ENCODE measurements around the gene LMTK2. TPM values are rescaled to one million over a fixed set of nuclear protein-coding genes. Genes with fewer than 3 reads are reported as not detected.

Gene LMTK2
- total and polyA plus RNA-seq, 3 donors from 2014 or later: 16.1 to 36.1 (median 35.5) TPM

- WGBS, 2 donors: 67 to 71% methylated on average over 1 of the region's 1 CpG
- Histone ChIP-seq H3K27me3 (no peaks in the 10 kb centered on the region), H3K27ac (no peak overlapping the region), H3K4me1 (no peaks in the 10 kb centered on the region), H3K36me3 (ENCODE audit: low read depth, missing control alignments) (no peaks in the 10 kb centered on the region), H3K9me3 (no peaks in the 10 kb centered on the region), H3K4me3 (no peak overlapping the region)
- intact Hi-C loops (cut with DNase I; ENCODE audit: low total_unique reads): no loop called here
- TF ChIP-seq POLR2A (IDR thresholded peaks at IDR 0.05) (no peak), CTCF (IDR thresholded peaks at IDR 0.05) (no peak)
- DNase-seq: no peak
These were observed 80.5 kb downstream of the LMTK2 start for GRCh38 chr7:98187138-98187502.

GRCh38 chr7:98189559-98189958 lies 82.9 kb downstream of the LMTK2 start:
- H3K27ac ChIP-seq: no peak overlapping the region
- WGBS, 2 donors: 96 to 99% methylated on average over 11 of the region's 11 CpGs
- H3K4me1 ChIP-seq: no peaks in the 10 kb centered on the region
- TF ChIP-seq POLR2A (IDR thresholded peaks at IDR 0.05) (no peak), CTCF (IDR thresholded peaks at IDR 0.05) (no peak)
- no peaks in the 10 kb centered on the region for H3K36me3 ChIP-seq (ENCODE audit: low read depth, missing control alignments)
- intact Hi-C loops (cut with DNase I; ENCODE audit: low total_unique reads): no loop called here
- H3K4me3 ChIP-seq: no peak overlapping the region
- H3K27me3 ChIP-seq: no peaks in the 10 kb centered on the region
- no peaks in the 10 kb centered on the region for H3K9me3 ChIP-seq
- DNase-seq: no peak

- H3K36me3 ChIP-seq (ENCODE audit: low read depth, missing control alignments): no peaks in the 10 kb centered on the region
- WGBS, 2 donors: 95% methylated on average over 32 of the region's 32 CpGs
- DNase-seq: no peak
These were observed 85.2 kb downstream of the LMTK2 start for GRCh38 chr7:98191668-98192431.

GRCh38 chr7:98192781-98193457 lies 86.3 kb downstream of the LMTK2 start:
- Histone ChIP-seq H3K27ac (no peak overlapping the region), H3K27me3 (no peaks in the 10 kb centered on the region), H3K4me3 (no peak overlapping the region), H3K36me3 (ENCODE audit: low read depth, missing control alignments) (no peaks in the 10 kb centered on the region), H3K4me1 (no peaks in the 10 kb centered on the region), H3K9me3 (no peaks in the 10 kb centered on the region)
- WGBS, 2 donors: 90 to 94% methylated on average over 21 to 22 of the region's 22 CpGs
- no peak for DNase-seq
- intact Hi-C loops (cut with DNase I; ENCODE audit: low total_unique reads): no loop called here
- TF ChIP-seq CTCF (IDR thresholded peaks at IDR 0.05): no peak
- no peak for TF ChIP-seq POLR2A (IDR thresholded peaks at IDR 0.05)

More at GRCh38 chr7:98191668-98192431, 85.2 kb downstream of the LMTK2 start:
- intact Hi-C loops (cut with DNase I; ENCODE audit: low total_unique reads): no loop called here
- Histone ChIP-seq H3K4me1 (no peaks in the 10 kb centered on the region), H3K27ac (no peak overlapping the region), H3K4me3 (no peak overlapping the region), H3K9me3 (no peaks in the 10 kb centered on the region), H3K27me3 (no peaks in the 10 kb centered on the region)
- TF ChIP-seq POLR2A (IDR thresholded peaks at IDR 0.05) (no peak), CTCF (IDR thresholded peaks at IDR 0.05) (no peak)
